Measurements from ENCODE around the gene REP15. TPM values are rescaled to one million over a fixed set of nuclear protein-coding genes. Genes with fewer than 3 reads are reported as not detected.

REP15 gene
- total RNA-seq, 1 experiment from 2014 or later, result 1.6 TPM

Other genes with a start within 250 kb of the REP15 start
- not detected in 2 replicates for gene SMCO2, start 249.7 kb upstream of the REP15 start, total RNA-seq (2014; rRNA removed; shearing (Covaris generic))
- 52.0 and 58.0 TPM in 2 replicates for gene PPFIBP1, start 172.2 kb upstream of the REP15 start, total RNA-seq (2014; rRNA removed; shearing (Covaris generic))
- gene MRPS35, start 14.4 kb downstream of the REP15 start, total RNA-seq (2014; rRNA removed; shearing (Covaris generic)), result 51.0 and 62.5 TPM in 2 replicates
- gene KLHL42, start 83.8 kb downstream of the REP15 start, total RNA-seq (2014; rRNA removed; shearing (Covaris generic)), result 12.3 and 13.7 TPM in 2 replicates
- gene MANSC4, start 83.8 kb downstream of the REP15 start, total RNA-seq (2014; rRNA removed; shearing (Covaris generic)), result not detected in 2 replicates